ENCODE measurements around the gene PHF20.
A peak's percentile ranks its signal among the peaks of the same experiment; 100 is the strongest.

GRCh38 chr20:35992713-35993335 is 221.0 kb downstream of the PHF20 start:
- TF ChIP-seq CTCF (IDR thresholded peaks at IDR 0.05; ENCODE audit: control extremely low read depth in 1 of 3, insufficient read depth in 1 of 3, low read depth in 1 of 3, low read length in 3 of 3): peak; percentile 45 to 84 (median 81)
- no peak for TF ChIP-seq ATF2 (IDR thresholded peaks at IDR 0.05; ENCODE audit: low read length)
- no peak for TF ChIP-seq RNF2 (IDR thresholded peaks at IDR 0.05; ENCODE audit: borderline replicate concordance, low read depth, low read length, missing control alignments, poor library complexity, severe bottlenecking)
- TF ChIP-seq, protein P1, sequence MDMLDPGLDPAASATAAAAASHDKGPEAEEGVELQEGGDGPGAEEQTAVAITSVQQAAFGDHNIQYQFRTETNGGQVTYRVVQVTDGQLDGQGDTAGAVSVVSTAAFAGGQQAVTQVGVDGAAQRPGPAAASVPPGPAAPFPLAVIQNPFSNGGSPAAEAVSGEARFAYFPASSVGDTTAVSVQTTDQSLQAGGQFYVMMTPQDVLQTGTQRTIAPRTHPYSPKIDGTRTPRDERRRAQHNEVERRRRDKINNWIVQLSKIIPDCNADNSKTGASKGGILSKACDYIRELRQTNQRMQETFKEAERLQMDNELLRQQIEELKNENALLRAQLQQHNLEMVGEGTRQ (IDR thresholded peaks at IDR 0.05; ENCODE audit: low read length): no peak
- no peak for TF ChIP-seq POLR2A (IDR thresholded peaks at IDR 0.05; ENCODE audit: control extremely low read depth in 1 of 2, low read depth in 2 of 2, low read length in 2 of 2)
- TF ChIP-seq EP300 (IDR thresholded peaks at IDR 0.05; ENCODE audit: borderline replicate concordance in 1 of 2, low read depth in 2 of 2, low read length in 2 of 2): no peak
- no peak for TF ChIP-seq ATF3 (IDR thresholded peaks at IDR 0.05; ENCODE audit: insufficient read depth, low read depth, low read length)
- no peak for TF ChIP-seq POLR2AphosphoS5 (IDR thresholded peaks at IDR 0.05; ENCODE audit: low read depth, low read length)
- TF ChIP-seq SAP30 (IDR thresholded peaks at IDR 0.05; ENCODE audit: insufficient read depth, insufficient replicate concordance, low read length): no peak
- TF ChIP-seq GABPA (IDR thresholded peaks at IDR 0.05; ENCODE audit: borderline replicate concordance, insufficient read depth, low read length): no peak
- no peak for TF ChIP-seq TAF1 (IDR thresholded peaks at IDR 0.05; ENCODE audit: low read depth, low read length)
- TF ChIP-seq MAFK (IDR thresholded peaks at IDR 0.05; ENCODE audit: low read depth, low read length): 0 out of 2 replicates have a peak, but pooled peaks have one; percentile 19
- TF ChIP-seq RAD21 (IDR thresholded peaks at IDR 0.05 in 1 of 2, conservative IDR thresholded peaks at IDR 0.05 in 1 of 2; ENCODE audit: low read depth in 2 of 2, low read length in 2 of 2): peak; percentile 69 to 76
- no peak for TF ChIP-seq CEBPB (IDR thresholded peaks at IDR 0.05; ENCODE audit: low read depth, low read length)
